ENCODE results near the gene ZNF628.
A peak's percentile ranks its signal among the peaks of the same experiment; 100 is the strongest.

The ZNF628 gene

DNA sequence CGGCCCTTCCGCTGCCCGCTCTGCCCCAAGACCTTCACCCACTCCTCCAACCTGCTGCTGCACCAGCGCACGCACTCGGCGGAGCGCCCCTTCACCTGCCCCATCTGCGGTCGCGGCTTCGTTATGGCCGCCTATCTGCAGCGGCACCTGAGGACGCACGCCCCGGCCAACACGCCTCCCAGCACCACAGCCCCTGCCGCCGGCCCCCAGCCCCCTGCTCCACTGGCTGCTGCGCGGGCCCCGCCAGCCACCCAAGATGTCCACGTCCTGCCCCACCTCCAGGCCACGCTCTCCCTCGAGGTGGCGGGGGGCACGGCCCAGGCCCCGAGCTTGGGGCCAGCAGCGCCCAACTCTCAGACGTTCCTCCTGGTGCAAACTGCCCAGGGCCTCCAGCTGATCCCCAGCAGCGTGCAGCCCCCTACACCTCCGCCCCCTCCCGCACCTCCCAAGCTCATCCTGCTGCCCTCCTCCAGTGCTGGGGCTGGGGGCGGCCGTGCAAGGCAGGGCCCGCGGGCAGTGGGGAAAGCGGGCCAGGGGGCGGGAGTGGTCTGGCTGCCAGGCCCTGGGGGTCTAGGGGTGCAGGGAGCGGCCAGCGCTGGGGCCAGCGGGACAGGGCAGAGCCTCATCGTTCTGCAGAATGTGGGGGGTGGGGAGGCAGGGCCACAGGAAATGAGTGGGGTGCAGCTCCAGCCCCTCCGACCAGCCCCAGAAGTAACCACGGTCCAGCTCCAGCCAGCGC is 6.7 kb downstream of the ZNF628 start:
- TF ChIP-seq, protein P1, sequence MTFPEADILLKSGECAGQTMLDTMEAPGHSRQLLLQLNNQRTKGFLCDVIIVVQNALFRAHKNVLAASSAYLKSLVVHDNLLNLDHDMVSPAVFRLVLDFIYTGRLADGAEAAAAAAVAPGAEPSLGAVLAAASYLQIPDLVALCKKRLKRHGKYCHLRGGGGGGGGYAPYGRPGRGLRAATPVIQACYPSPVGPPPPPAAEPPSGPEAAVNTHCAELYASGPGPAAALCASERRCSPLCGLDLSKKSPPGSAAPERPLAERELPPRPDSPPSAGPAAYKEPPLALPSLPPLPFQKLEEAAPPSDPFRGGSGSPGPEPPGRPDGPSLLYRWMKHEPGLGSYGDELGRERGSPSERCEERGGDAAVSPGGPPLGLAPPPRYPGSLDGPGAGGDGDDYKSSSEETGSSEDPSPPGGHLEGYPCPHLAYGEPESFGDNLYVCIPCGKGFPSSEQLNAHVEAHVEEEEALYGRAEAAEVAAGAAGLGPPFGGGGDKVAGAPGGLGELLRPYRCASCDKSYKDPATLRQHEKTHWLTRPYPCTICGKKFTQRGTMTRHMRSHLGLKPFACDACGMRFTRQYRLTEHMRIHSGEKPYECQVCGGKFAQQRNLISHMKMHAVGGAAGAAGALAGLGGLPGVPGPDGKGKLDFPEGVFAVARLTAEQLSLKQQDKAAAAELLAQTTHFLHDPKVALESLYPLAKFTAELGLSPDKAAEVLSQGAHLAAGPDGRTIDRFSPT (tag by site-specific recombination; IDR thresholded peaks at IDR 0.05), result no peak
- TF ChIP-seq ZNF266 (tag by site-specific recombination; IDR thresholded peaks at IDR 0.05; ENCODE audit: low read depth) (no peak), GLIS1 (tag by site-specific recombination; IDR thresholded peaks at IDR 0.05) (no peak), ZNF600 (tag by site-specific recombination; IDR thresholded peaks at IDR 0.05) (peak; percentile 58; the same call in 1 of the 2 replicates), ZNF670 (tag by site-specific recombination; IDR thresholded peaks at IDR 0.05; ENCODE audit: low read depth) (no peak)
- no peaks in the 10 kb centered on the region for H3K9me3 ChIP-seq (ENCODE audit: control insufficient read depth, insufficient read depth, low read depth, low read length)
- no peak overlapping the region for H3K27ac ChIP-seq (ENCODE audit: extremely low read depth, low read depth, low read length)
- ChIA-PET POLR2A (interaction anchor here (1.0 kb wide), 1 partner anchor 21 kb away, joined by 4 read pairs; no protein-coding TSS in a partner anchor), CTCF (interaction anchor here (0.8 to 2.1 kb wide), 2 partner anchors 15 to 21 kb away, joined by 5 to 16 read pairs; no protein-coding TSS in a partner anchor)
- H3K4me1 ChIP-seq (ENCODE audit: control insufficient read depth, insufficient read depth, low read length), result peaks cover 23% of the 10 kb centered on the region
- H3K4me3 ChIP-seq (ENCODE audit: low read depth, low read length), result no peak overlapping the region
- H3K36me3 ChIP-seq (ENCODE audit: control insufficient read depth in 2 of 2, insufficient read depth in 1 of 2, low read length in 2 of 2), result peaks cover 0 to 9% of the 10 kb centered on the region in 2 experiments; a peak in 1 of 3 replicates

DNA sequence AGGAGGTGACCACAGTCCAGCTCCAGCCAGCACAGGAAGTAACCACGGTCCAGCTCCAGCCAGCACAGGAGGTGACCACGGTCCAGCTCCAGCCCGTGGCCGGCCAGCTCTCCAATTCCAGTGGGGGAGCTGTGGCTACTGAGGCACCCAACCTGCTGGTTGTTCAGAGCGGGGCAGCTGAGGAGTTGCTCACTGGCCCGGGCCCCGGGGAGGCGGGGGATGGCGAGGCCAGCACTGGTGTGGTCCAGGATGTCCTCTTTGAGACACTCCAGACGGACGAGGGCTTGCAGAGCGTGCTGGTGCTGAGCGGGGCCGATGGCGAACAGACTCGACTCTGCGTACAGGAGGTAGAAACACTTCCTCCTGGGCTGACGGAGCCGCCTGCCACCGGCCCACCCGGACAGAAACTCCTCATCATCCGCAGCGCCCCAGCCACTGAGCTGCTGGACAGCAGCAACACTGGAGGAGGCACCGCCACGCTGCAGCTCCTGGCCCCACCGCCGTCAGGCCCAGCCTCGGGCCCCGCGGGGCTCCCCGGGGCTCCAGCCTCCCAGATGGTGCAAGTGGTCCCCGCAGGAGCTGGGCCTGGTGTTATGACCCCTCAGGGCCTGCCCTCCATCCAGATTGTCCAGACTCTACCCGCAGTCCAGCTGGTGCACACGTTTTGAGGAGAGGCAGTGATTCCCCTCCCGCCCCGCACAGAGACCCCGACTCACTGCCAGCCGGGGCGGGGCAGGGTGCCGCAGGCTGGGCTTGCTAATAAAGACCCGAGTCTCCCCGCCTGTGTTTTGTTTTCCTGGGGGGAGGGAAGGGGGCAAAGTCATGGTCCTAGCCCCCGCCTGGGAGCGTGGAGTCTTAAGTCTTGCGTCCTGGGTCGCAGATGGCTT is 7.5 kb downstream of the ZNF628 start:
- Histone ChIP-seq H3K27ac (ENCODE audit: extremely low read depth, low read depth, low read length) (no peak overlapping the region; the same call in 1 of the 2 replicates), H3K36me3 (ENCODE audit: control insufficient read depth in 2 of 2, insufficient read depth in 1 of 2, low read length in 2 of 2) (peaks cover 0 to 9% of the 10 kb centered on the region in 2 experiments; a peak in 1 of 3 replicates), H3K9me3 (ENCODE audit: control insufficient read depth, insufficient read depth, low read depth, low read length) (no peaks in the 10 kb centered on the region), H3K4me1 (ENCODE audit: control insufficient read depth, insufficient read depth, low read length) (peaks cover 23% of the 10 kb centered on the region), H3K4me3 (ENCODE audit: low read depth, low read length) (no peak overlapping the region)
- POLR2A ChIA-PET, result interaction anchor here (1.0 to 3.5 kb wide), 8 partner anchors 8 to 343 kb away, joined by 4 to 44 read pairs (median 7); partner anchors contain the start of genes FIZ1, ISOC2, UBE2S and ZNF628
- CTCF ChIA-PET, result interaction anchor here (0.6 to 4.3 kb wide), 4 partner anchors 16 to 149 kb away, joined by 3 to 42 read pairs (median 10); no protein-coding TSS in a partner anchor
- TF ChIP-seq, protein P2, sequence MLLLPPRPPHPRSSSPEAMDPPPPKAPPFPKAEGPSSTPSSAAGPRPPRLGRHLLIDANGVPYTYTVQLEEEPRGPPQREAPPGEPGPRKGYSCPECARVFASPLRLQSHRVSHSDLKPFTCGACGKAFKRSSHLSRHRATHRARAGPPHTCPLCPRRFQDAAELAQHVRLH (tag by site-specific recombination; IDR thresholded peaks at IDR 0.05), result no peak
- TF ChIP-seq, protein P3, sequence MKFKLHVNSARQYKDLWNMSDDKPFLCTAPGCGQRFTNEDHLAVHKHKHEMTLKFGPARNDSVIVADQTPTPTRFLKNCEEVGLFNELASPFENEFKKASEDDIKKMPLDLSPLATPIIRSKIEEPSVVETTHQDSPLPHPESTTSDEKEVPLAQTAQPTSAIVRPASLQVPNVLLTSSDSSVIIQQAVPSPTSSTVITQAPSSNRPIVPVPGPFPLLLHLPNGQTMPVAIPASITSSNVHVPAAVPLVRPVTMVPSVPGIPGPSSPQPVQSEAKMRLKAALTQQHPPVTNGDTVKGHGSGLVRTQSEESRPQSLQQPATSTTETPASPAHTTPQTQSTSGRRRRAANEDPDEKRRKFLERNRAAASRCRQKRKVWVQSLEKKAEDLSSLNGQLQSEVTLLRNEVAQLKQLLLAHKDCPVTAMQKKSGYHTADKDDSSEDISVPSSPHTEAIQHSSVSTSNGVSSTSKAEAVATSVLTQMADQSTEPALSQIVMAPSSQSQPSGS (tag by site-specific recombination; IDR thresholded peaks at IDR 0.05; ENCODE audit: low read depth), result no peak
- TF ChIP-seq, protein P4, sequence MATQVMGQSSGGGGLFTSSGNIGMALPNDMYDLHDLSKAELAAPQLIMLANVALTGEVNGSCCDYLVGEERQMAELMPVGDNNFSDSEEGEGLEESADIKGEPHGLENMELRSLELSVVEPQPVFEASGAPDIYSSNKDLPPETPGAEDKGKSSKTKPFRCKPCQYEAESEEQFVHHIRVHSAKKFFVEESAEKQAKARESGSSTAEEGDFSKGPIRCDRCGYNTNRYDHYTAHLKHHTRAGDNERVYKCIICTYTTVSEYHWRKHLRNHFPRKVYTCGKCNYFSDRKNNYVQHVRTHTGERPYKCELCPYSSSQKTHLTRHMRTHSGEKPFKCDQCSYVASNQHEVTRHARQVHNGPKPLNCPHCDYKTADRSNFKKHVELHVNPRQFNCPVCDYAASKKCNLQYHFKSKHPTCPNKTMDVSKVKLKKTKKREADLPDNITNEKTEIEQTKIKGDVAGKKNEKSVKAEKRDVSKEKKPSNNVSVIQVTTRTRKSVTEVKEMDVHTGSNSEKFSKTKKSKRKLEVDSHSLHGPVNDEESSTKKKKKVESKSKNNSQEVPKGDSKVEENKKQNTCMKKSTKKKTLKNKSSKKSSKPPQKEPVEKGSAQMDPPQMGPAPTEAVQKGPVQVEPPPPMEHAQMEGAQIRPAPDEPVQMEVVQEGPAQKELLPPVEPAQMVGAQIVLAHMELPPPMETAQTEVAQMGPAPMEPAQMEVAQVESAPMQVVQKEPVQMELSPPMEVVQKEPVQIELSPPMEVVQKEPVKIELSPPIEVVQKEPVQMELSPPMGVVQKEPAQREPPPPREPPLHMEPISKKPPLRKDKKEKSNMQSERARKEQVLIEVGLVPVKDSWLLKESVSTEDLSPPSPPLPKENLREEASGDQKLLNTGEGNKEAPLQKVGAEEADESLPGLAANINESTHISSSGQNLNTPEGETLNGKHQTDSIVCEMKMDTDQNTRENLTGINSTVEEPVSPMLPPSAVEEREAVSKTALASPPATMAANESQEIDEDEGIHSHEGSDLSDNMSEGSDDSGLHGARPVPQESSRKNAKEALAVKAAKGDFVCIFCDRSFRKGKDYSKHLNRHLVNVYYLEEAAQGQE (tag by site-specific recombination; IDR thresholded peaks at IDR 0.05), result peak; percentile 84
- TF ChIP-seq KLF10 (tag by site-specific recombination; IDR thresholded peaks at IDR 0.05) (no peak), ZNF792 (tag by site-specific recombination; IDR thresholded peaks at IDR 0.05) (no peak), ZNF394 (tag by site-specific recombination; IDR thresholded peaks at IDR 0.05; ENCODE audit: borderline replicate concordance) (no peak), ZFP3 (tag by site-specific recombination; IDR thresholded peaks at IDR 0.05; ENCODE audit: low read depth) (peak; percentile 61; the same call in 1 of the 2 replicates)

All from HEK293 (cell line).